Measurements from ENCODE around the gene ZNFX1.

Gene ZNFX1

GRCh38 chr20:49268600-49269365 is 9.1 kb downstream of the ZNFX1 start:
- H3K27ac ChIP-seq = no peak overlapping the region; the same call in 1 of the 2 replicates
- no peak for TF ChIP-seq ZFX (IDR thresholded peaks at IDR 0.05)
- TF ChIP-seq, protein P1, sequence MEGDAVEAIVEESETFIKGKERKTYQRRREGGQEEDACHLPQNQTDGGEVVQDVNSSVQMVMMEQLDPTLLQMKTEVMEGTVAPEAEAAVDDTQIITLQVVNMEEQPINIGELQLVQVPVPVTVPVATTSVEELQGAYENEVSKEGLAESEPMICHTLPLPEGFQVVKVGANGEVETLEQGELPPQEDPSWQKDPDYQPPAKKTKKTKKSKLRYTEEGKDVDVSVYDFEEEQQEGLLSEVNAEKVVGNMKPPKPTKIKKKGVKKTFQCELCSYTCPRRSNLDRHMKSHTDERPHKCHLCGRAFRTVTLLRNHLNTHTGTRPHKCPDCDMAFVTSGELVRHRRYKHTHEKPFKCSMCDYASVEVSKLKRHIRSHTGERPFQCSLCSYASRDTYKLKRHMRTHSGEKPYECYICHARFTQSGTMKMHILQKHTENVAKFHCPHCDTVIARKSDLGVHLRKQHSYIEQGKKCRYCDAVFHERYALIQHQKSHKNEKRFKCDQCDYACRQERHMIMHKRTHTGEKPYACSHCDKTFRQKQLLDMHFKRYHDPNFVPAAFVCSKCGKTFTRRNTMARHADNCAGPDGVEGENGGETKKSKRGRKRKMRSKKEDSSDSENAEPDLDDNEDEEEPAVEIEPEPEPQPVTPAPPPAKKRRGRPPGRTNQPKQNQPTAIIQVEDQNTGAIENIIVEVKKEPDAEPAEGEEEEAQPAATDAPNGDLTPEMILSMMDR (conservative IDR thresholded peaks at IDR 0.05) = no peak

- TF ChIP-seq ZFX (IDR thresholded peaks at IDR 0.05) = no peak
- TF ChIP-seq, protein P1 (conservative IDR thresholded peaks at IDR 0.05) = no peak
- H3K27ac ChIP-seq = no peak overlapping the region
Measured at GRCh38 chr20:49267327-49267726, 10.5 kb downstream of the ZNFX1 start.

GRCh38 chr20:49262444-49262843 is 15.4 kb downstream of the ZNFX1 start:
- H3K27ac ChIP-seq = no peak overlapping the region
- TF ChIP-seq, protein P1 (conservative IDR thresholded peaks at IDR 0.05) = no peak
- TF ChIP-seq ZFX (IDR thresholded peaks at IDR 0.05) = no peak

GRCh38 chr20:49261173-49261572 is 16.7 kb downstream of the ZNFX1 start:
- H3K27ac ChIP-seq = no peak overlapping the region
- TF ChIP-seq ZFX (IDR thresholded peaks at IDR 0.05) = no peak

DNA sequence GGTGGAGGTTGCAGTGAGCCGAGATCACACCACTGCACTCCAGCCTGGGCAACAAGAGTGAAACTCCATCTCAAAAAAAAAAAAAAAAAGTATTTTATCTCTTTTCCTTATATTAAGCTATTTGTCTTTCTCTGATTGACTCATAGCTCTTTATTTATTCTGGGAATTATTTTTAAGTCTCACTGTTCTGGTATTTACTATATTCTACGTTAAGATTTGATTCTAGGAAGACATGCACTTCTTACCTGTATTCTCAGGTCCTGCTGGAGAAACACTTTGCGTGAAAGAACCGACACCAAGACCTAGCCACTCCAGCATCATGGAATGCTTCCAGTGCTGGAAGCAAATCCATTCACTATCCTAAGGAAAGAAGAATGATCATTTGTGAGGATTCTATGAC is 17.6 kb downstream of the ZNFX1 start:
- TF ChIP-seq, protein P1 (conservative IDR thresholded peaks at IDR 0.05) = no peak
- no peak for TF ChIP-seq ZFX (IDR thresholded peaks at IDR 0.05)
- no peak overlapping the region for H3K27ac ChIP-seq

DNA sequence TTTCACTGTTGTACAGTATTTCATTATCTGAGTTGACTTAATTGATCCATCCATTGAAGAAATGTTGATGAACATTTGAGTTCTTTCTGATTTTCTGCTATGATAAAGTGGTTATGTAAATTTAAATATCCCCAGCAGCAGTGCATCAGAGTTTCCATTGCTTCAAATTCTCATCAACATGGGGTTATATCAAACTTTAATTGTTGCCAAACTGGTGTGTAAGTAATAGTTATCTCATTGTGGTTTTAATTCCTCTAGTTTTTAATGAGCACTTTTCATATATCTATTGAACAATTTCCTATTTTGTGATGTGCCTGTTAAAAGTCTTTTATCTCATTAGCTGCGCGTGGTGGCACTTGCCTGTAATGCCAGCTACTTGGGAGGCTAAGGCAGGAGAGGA is 18.1 kb downstream of the ZNFX1 start:
- TF ChIP-seq ZFX (IDR thresholded peaks at IDR 0.05) = no peak
- TF ChIP-seq, protein P1 (conservative IDR thresholded peaks at IDR 0.05) = no peak
- H3K27ac ChIP-seq = no peak overlapping the region

DNA sequence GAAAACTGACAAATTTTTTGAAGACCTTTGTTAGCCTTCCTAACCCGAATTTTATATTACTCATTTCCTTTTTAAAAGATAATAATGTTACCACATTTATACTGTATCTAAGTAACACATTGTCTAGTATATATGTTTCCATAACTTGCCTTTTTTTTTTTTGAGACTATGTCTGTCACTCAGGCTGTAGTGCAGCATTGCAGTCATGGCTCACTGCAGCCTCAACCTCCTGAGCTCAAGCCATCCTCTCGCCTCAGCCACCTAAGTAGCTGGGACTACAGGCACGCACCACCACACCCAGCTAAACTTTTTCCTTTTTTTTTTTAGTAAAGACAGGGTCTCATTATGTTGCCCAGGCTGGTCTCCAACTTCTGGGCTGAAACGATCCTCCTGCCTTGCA is 18.6 kb downstream of the ZNFX1 start:
- TF ChIP-seq, protein P1 (conservative IDR thresholded peaks at IDR 0.05) = no peak
- TF ChIP-seq ZFX (IDR thresholded peaks at IDR 0.05) = no peak
- no peak overlapping the region for H3K27ac ChIP-seq

DNA sequence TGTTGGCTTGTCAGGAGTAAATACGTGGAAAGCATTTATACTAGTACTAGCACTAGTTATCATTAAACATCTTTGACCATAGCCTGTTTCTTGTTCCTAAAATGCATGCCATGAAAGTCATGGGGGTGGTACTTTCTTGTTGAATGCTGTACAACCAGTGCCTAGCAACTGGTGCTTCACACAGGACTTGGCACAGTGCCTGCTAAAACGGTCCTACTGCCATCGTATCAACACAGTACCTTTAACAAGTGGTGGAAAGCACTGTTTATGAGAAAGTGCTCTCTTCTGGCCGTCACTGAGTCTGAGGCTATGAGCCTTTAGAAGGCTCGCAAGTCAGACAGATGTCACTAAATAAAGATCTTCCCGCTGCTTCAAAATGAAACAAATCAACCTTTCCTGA is 21.6 kb downstream of the ZNFX1 start:
- no peak overlapping the region for H3K27ac ChIP-seq
- TF ChIP-seq ZFX (IDR thresholded peaks at IDR 0.05) = no peak
